Ascending aorta (tissue), 2 donors: ENCODE results near the gene RNASEH1. TPM values are rescaled to one million over a fixed set of nuclear protein-coding genes. Genes with fewer than 3 reads are reported as not detected.
"Not testable (repeated sequence)": the region's sequence is repeated elsewhere in the genome, so short reads cannot be mapped to it uniquely, and the experiment has no call there.

ENCODE experiments used
- DNase-seq, 2 donors: peaks; one replicate each; pipeline ENCODE4 v3.0.0-alpha.2; 2019; ENCODE audit warnings: low spot score in 2 of 2
- H3K27ac ChIP-seq, 2 donors: fragments of 200-600 bp; sonication (generic); one replicate each; pipeline ENCODE4 v1.5.1; 2016 to 2017; ENCODE audit warnings: mild to moderate bottlenecking in 1 of 2
- H3K27me3 ChIP-seq: fragments of 200-600 bp; sonication (generic); one replicate; pipeline ENCODE4 v1.5.1; 2017
- H3K36me3 ChIP-seq, 2 donors: fragments of 200-600 bp; sonication (generic); one replicate each; pipeline ENCODE4 v1.5.1; 2016
- H3K4me1 ChIP-seq, 2 donors: fragments of 200-600 bp; sonication (generic); one replicate each; pipeline ENCODE4 v1.5.1; 2016 to 2017; ENCODE audit warnings: mild to moderate bottlenecking in 1 of 2
- H3K4me3 ChIP-seq, 2 donors: fragments of 200-600 bp; sonication (generic); one replicate each; pipeline ENCODE4 v1.5.1; 2016 to 2017; ENCODE audit warnings: mild to moderate bottlenecking in 1 of 2
- H3K9me3 ChIP-seq, 2 donors: fragments of 200-600 bp; sonication (generic); one replicate each; pipeline ENCODE4 v1.5.1; 2016
- CTCF ChIP-seq, 3 experiments: fragments of 200-600 bp in 2 of 3; fragments of 450-650 bp in 1 of 3; sonication (generic) in 2 of 3; IDR thresholded peaks; one replicate each; pipeline ENCODE4 v1.5.1; 2016 to 2019; ENCODE audit warnings: antibody characterized with exemption in 3 of 3, mild to moderate bottlenecking in 1 of 3, moderate library complexity in 1 of 3
- intact Hi-C: fragments of 100-400 bp; cut with DNase I; formaldehyde crosslinking; loops from one replicate; pipeline ENCODE4 v1.15.1; 2023
- total RNA-seq: library from RNA; depleted of rRNA; stranded (reverse); fragments of >200 nt; gene quantifications from one replicate; pipeline ENCODE4 v1.1.0, GENCODE V29; 2016

Gene RNASEH1
- total RNA-seq, 1 donor from 2014 or later: 9.3 TPM

- Histone ChIP-seq H3K4me3 (no peak overlapping the region), H3K36me3 (peaks cover 43 to 73% of the 10 kb centered on the region in 2 donors), H3K9me3 (no peaks in the 10 kb centered on the region), H3K27ac (no peak overlapping the region), H3K27me3 (no peaks in the 10 kb centered on the region), H3K4me1 (no peaks in the 10 kb centered on the region)
- DNase-seq: no peak
- TF ChIP-seq CTCF (IDR thresholded peaks at IDR 0.05): no peak
- intact Hi-C loops: no loop called here
Measured at GRCh38 chr2:3503046-3503445, 55.1 kb downstream of the RNASEH1 start.

- Histone ChIP-seq H3K4me3 (no peak overlapping the region), H3K9me3 (no peaks in the 10 kb centered on the region), H3K4me1 (no peaks in the 10 kb centered on the region), H3K27ac (no peak overlapping the region), H3K36me3 (peaks cover 69 to 91% of the 10 kb centered on the region in 2 donors), H3K27me3 (no peaks in the 10 kb centered on the region)
- intact Hi-C loops: no loop called here
- no peak for TF ChIP-seq CTCF (IDR thresholded peaks at IDR 0.05)
- no peak for DNase-seq
Measured at GRCh38 chr2:3500326-3500899, 57.7 kb downstream of the RNASEH1 start.

- intact Hi-C loops: no loop called here
- no peak for DNase-seq
- TF ChIP-seq CTCF (IDR thresholded peaks at IDR 0.05): no peak
- Histone ChIP-seq H3K4me1 (peaks cover 0 to 5% of the 10 kb centered on the region in 2 donors), H3K27me3 (no peaks in the 10 kb centered on the region), H3K9me3 (no peaks in the 10 kb centered on the region), H3K4me3 (no peak overlapping the region), H3K36me3 (peaks cover 69 to 83% of the 10 kb centered on the region in 2 donors), H3K27ac (no peak overlapping the region)
Measured at GRCh38 chr2:3498783-3499394, 59.2 kb downstream of the RNASEH1 start.

GRCh38 chr2:3496708-3497080 lies 61.4 kb downstream of the RNASEH1 start:
- H3K27me3 ChIP-seq, H3K4me3 ChIP-seq, DNase-seq, H3K27ac ChIP-seq, intact Hi-C loops, H3K9me3 ChIP-seq: not testable (repeated sequence)
- peaks cover 6 to 16% of the 10 kb centered on the region in 2 donors for H3K4me1 ChIP-seq
- H3K36me3 ChIP-seq: peaks cover 63 to 68% of the 10 kb centered on the region in 2 donors

Other genes with a start within 250 kb of the RNASEH1 start
- gene EIPR1, start 180.5 kb downstream of the RNASEH1 start, total RNA-seq: 14.5 TPM
- gene TRAPPC12, start 178.6 kb downstream of the RNASEH1 start, total RNA-seq: 94.0 TPM
- 40.9 TPM for gene ADI1, start 38.8 kb downstream of the RNASEH1 start, total RNA-seq
- gene RPS7, start 16.9 kb upstream of the RNASEH1 start, total RNA-seq: 1,995 TPM
- 0.75 TPM for gene COLEC11, start 36.8 kb upstream of the RNASEH1 start, total RNA-seq
- not detected for gene ALLC, start 99.9 kb upstream of the RNASEH1 start, total RNA-seq
- 2.4 TPM for gene DCDC2C, start 145.2 kb upstream of the RNASEH1 start, total RNA-seq